HT-29 (cell line): ENCODE measurements around the gene GPX2. TPM values are rescaled to one million over a fixed set of nuclear protein-coding genes. Genes with fewer than 3 reads are reported as not detected.
A peak's percentile ranks its signal among the peaks of the same experiment; 100 is the strongest.

Experiments
- DNase-seq: peaks from one replicate; pipeline ENCODE4 v3.0.0-alpha.2; 2015; ENCODE audit warnings: low spot score
- total RNA-seq: library from RNA; depleted of rRNA; stranded (reverse); fragments of >200 nt; shearing (Covaris generic); gene quantifications from 2 replicates; pipeline ENCODE4 v1.2.3, GENCODE V29; 2014; rRNA removed

GPX2 gene
- 1,024 and 1,115 TPM in 2 replicates for total RNA-seq

- DNase-seq, result peak; percentile 89
Observed at GRCh38 chr14:64942531-64943111, at the start of gene GPX2. Gene GPX2 (minus strand): TSS chr14:64942745. CDS start chr14:64942726, 19 bp downstream.

GRCh38 chr14:64990939-64991338, 48.4 kb upstream of the GPX2 start:
- DNase-seq, result no peak

- DNase-seq, result no peak
Observed at GRCh38 chr14:64990296-64990695, 47.8 kb upstream of the GPX2 start.

- no peak for DNase-seq
Observed at GRCh38 chr14:64987438-64987767, 44.9 kb upstream of the GPX2 start.

GRCh38 chr14:64986648-64987437, 44.3 kb upstream of the GPX2 start, which contains the start of gene FNTB:
Gene FNTB (plus strand): TSS chr14:64986895. CDS start chr14:64986954, 59 bp downstream.
- peak; percentile 91 for DNase-seq

GRCh38 chr14:64983439-64984310, 41.1 kb upstream of the GPX2 start:
- DNase-seq, result peak; percentile 74

- peak; percentile 12 for DNase-seq
Observed at GRCh38 chr14:64979336-64980074, 37.0 kb upstream of the GPX2 start.

GRCh38 chr14:64974563-64974962, 32.0 kb upstream of the GPX2 start:
- no peak for DNase-seq

- DNase-seq, result no peak
Observed at GRCh38 chr14:64973826-64974225, 31.3 kb upstream of the GPX2 start.

GRCh38 chr14:64973026-64973442, 30.5 kb upstream of the GPX2 start:
- no peak for DNase-seq

- DNase-seq, result peak; percentile 11
Observed at GRCh38 chr14:64971943-64972791, 29.6 kb upstream of the GPX2 start, which contains the start of gene RAB15. Gene RAB15 (minus strand): TSS chr14:64972336. CDS start chr14:64972076, 260 bp downstream.

- DNase-seq, result no peak
Observed at GRCh38 chr14:64971491-64971942, 29.0 kb upstream of the GPX2 start.

GRCh38 chr14:64970776-64971477, 28.4 kb upstream of the GPX2 start:
- peak; percentile 30 for DNase-seq

- DNase-seq, result no peak
Observed at GRCh38 chr14:64970041-64970440, 27.5 kb upstream of the GPX2 start.

- no peak for DNase-seq
Observed at GRCh38 chr14:64968651-64969050, 26.1 kb upstream of the GPX2 start.

- DNase-seq, result no peak
Observed at GRCh38 chr14:64968167-64968566, 25.6 kb upstream of the GPX2 start.

GRCh38 chr14:64966976-64967375, 24.4 kb upstream of the GPX2 start:
- DNase-seq, result peak; percentile 83

- DNase-seq, result no peak
Observed at GRCh38 chr14:64965356-64966000, 22.9 kb upstream of the GPX2 start.

- DNase-seq, result no peak
Observed at GRCh38 chr14:64963611-64964010, 21.1 kb upstream of the GPX2 start.
